GM12873 (cell line): ENCODE measurements around the gene MORF4L1.

Experiments used
- TF ChIP-seq, protein P1 (sequence below): IDR thresholded peaks from 2 replicates; pipeline ENCODE4 v1.5.1; 2012; ENCODE audit warnings: low read depth, mild to moderate bottlenecking, moderate library complexity, low read length, control low read depth; ENCODE audit not compliant: insufficient read depth; ENCODE audit errors: missing control alignments

Gene MORF4L1

DNA sequence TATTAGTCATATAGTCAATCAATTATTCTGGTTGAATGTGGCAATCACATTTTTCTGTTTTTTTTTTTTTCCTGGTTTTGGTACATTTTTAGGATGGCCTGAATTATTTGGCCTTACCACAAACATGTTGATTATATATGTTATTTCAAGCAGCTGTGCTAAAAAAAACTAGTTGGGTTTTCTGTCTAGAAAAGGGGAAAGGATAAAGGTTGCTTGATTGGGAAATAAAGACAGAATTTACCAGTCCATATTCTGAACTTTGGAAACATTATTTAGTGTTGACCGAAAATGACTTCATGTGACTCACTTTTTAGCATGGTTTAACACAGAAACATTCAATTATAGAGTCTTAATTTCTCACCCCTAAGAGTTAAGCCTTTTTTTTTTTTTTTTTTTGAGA is 8.1 kb downstream of the MORF4L1 start:
- TF ChIP-seq, protein P1, sequence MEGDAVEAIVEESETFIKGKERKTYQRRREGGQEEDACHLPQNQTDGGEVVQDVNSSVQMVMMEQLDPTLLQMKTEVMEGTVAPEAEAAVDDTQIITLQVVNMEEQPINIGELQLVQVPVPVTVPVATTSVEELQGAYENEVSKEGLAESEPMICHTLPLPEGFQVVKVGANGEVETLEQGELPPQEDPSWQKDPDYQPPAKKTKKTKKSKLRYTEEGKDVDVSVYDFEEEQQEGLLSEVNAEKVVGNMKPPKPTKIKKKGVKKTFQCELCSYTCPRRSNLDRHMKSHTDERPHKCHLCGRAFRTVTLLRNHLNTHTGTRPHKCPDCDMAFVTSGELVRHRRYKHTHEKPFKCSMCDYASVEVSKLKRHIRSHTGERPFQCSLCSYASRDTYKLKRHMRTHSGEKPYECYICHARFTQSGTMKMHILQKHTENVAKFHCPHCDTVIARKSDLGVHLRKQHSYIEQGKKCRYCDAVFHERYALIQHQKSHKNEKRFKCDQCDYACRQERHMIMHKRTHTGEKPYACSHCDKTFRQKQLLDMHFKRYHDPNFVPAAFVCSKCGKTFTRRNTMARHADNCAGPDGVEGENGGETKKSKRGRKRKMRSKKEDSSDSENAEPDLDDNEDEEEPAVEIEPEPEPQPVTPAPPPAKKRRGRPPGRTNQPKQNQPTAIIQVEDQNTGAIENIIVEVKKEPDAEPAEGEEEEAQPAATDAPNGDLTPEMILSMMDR, result no peak

DNA sequence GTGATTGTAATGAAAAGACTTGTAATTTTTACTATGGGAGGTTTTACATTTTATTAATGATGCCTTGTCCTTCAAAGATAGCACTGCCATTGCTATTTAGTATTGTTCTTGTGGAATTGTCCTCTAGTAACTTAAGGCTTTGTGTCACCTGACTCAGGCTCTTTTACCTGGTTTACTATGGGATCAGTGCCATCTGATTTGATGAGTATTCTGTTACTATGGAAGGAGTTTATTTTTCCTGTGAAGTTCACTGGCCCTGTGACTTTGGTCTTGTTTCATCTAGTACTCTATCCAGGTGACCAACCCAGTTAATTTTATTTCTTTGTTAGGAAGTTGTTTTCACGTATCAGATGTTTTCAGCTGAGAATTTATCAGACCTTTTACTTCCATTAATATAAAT is 9.0 kb downstream of the MORF4L1 start:
- TF ChIP-seq, protein P1, result no peak

DNA sequence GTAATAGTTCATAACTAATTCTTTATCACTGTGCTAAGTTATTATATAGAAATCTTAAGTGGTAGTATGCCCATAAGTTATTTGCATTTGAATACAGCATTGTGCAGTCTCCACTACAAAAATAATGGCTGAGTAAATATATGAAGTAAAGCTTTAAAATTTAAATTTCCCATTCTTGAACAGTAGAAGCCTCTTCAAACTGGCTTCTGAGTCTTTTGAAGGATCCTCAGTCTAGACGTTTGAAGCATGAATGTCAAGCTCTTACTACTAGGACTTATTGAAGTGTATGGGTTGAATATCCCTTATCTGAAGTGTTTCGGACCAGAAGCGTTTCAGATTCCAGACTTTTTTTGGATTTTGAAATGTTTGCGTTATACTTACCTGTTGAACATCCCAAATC is 16.3 kb downstream of the MORF4L1 start:
- TF ChIP-seq, protein P1, result no peak

DNA sequence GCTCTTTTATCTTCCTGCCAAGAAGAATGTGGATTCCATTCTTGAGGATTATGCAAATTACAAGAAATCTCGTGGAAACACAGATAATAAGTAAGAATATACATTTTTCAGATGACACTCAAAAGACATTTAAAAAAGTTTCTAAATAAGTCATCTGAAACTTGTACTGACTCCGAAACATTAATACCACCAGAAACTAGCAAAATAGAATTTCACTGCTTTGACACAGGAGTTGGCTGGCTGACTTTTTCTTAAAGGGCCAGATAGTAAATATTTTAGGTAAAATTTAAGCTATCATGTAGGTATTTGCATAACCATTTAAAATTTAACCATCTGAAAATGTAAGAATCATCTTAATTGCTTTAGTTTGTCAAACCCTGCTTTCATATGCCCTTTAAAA is 20.8 kb downstream of the MORF4L1 start:
- TF ChIP-seq, protein P1, result no peak

DNA sequence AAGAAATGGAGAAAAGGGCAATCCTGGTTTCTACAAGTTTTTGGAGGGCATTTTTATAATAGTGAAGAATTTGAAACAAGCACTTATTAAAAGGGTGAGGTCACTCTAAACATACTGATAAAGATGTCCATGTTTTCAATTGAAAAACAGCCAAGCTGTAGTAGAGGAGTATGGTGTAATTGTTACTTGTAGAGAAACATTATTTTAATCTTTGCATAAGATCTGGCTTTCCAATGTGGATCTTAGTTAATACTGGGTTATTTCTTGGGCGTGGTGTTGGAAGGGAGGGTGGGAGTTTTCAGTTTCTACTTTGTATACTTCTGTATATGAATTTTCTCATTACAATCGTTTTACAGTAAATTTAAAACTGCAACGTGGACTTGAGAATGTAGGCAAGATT is 22.8 kb downstream of the MORF4L1 start:
- TF ChIP-seq, protein P1, result no peak

DNA sequence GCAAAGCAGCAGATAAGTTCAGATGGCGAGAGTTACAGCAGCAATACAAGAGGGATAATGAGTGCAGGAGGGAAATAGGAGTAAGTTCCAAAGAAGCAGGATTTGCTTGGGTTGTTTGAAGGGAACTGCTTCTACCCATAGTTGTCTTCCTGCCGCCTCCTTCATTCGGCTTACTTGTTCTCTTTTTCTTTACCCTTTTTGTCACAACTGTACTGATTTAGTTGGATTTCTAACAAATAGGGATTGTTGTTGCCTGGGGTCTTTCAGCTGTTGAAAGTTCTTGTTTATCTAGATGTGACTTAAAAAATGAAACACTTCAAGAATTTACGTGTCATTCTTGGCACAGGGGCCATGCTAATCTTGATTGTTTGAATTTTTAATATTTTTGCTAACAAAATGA is 25.9 kb downstream of the MORF4L1 start:
- TF ChIP-seq, protein P1, result no peak

DNA sequence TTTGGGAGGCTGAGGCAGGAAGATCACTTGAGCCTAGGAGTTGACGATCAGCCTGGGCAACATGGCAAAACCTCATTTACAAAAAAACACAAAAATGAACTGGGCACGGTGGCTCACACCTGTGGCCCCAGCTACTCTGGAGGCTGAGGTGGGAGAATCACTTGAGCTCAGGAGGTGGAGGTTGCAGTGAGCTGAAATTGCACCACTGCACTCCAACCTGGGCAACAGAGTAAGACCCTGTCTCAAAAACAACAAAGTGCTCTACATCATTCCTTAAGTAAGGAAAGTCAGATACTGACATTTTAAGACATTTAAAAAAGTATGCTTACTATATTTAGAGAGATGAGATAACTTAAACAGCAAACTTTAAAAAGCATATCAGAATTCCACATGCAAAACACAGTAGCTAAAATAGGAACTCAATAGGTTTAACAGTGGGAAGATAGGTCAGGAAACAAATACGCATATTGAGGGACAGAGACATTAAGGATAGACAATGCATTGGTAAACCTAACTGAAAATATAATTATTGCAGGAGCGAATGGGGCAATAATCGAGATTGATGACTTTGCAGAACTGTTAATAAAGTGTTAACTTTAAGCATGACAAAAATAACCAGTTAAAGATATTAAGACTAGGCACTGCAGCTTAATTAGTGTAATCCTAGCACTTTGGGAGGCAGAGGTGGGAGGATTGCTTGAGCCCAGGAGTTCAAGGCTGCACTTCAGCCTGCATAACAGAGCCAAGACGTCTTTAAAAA is 32.1 kb downstream of the MORF4L1 start:
- TF ChIP-seq, protein P1, result no peak
